Stomach (tissue), 9 donors: ENCODE results near the gene RAI1. TPM values are rescaled to one million over a fixed set of nuclear protein-coding genes. Genes with fewer than 3 reads are reported as not detected.

Experiments used
- DNase-seq, 2 donors: peaks; one replicate each; pipeline versions ENCODE4 v3.0.0 to v3.0.0-alpha.2; 2013 to 2019
- H3K27ac ChIP-seq, 5 donors: fragments of 200-600 bp in 4 of 5; sonication (generic) in 4 of 5; one replicate each; pipeline ENCODE4 v1.5.1; 2013 to 2019; ENCODE audit warnings: mild to moderate bottlenecking in 1 of 5, moderate library complexity in 1 of 5
- H3K27me3 ChIP-seq, 3 donors: fragments of 200-600 bp; sonication (generic); one replicate each; pipeline ENCODE4 v1.5.1; 2017 to 2019; ENCODE audit warnings: mixed run types in 1 of 3
- H3K36me3 ChIP-seq, 4 donors: fragments of 200-600 bp; sonication (generic); 1 replicate in 3 of 4; 2 replicates in 1 of 4; pipeline ENCODE4 v1.5.1; 2016 to 2019
- H3K4me1 ChIP-seq, 4 donors: fragments of 200-600 bp; sonication (generic); one replicate each; pipeline ENCODE4 v1.5.1; 2016 to 2019
- H3K4me3 ChIP-seq, 4 donors: fragments of 200-600 bp; sonication (generic) in 3 of 4; one replicate each; pipeline ENCODE4 v1.5.1; 2016 to 2019; ENCODE audit warnings: mild to moderate bottlenecking in 1 of 4
- H3K9me3 ChIP-seq, 4 donors: fragments of 200-600 bp; sonication (generic); one replicate each; pipeline ENCODE4 v1.5.1; 2016 to 2019
- EP300 ChIP-seq: sonication (generic); formaldehyde crosslinking; IDR thresholded peaks from one replicate; pipeline ENCODE4 v1.6.1; 2017; ENCODE audit warnings: antibody characterized with exemption
- POLR2A ChIP-seq, 4 donors: fragments of 450-650 bp; IDR thresholded peaks; one replicate each; pipeline ENCODE4 v1.6.1; 2016; ENCODE audit warnings: antibody characterized with exemption in 4 of 4, control low read depth in 2 of 4, mild to moderate bottlenecking in 1 of 4, moderate library complexity in 1 of 4
- POLR2AphosphoS5 ChIP-seq, 3 donors: sonication (generic); formaldehyde crosslinking; IDR thresholded peaks; one replicate each; pipeline ENCODE4 v1.6.1; 2016; ENCODE audit warnings: antibody characterized with exemption in 3 of 3
- WGBS, 5 donors: extraction: QIAGEN DNeasy Blood & Tissue Kit in 3 of 5; methylation state at CpG; one replicate each; pipeline versions ENCODE4 v1.1.5 to v1.1.7; 2013 to 2018; 5-methylcytosine and 5-hydroxymethylcytosine counted together
- intact Hi-C: fragments of 100-400 bp; cut with DNase I; formaldehyde crosslinking; loops from one replicate; pipeline ENCODE4 v1.15.1; 2023; ENCODE audit warnings: low total_unique reads
- polyA plus RNA-seq, 3 donors: library from polyadenylated mRNA; stranded (reverse); fragments of 200-250 nt; gene quantifications; one replicate each; pipeline ENCODE4 v1.2.3, GENCODE V29; 2013
- total RNA-seq, 5 donors: library from RNA; depleted of rRNA; stranded (reverse); fragments of >200 nt; gene quantifications; one replicate each; pipeline versions ENCODE4 v1.1.0 to v1.2.3, GENCODE V29; 2014 to 2016
- TF ChIP-seq, protein P1 (sequence below), 7 experiments: fragments of 450-650 bp in 4 of 7; fragments of 200-600 bp in 3 of 7; sonication (generic) in 3 of 7; IDR thresholded peaks; one replicate each; pipeline ENCODE4 v1.5.1; 2016 to 2019; ENCODE audit warnings: antibody characterized with exemption in 7 of 7, control low read depth in 2 of 7, mild to moderate bottlenecking in 1 of 7
- donor health status: healthy with polysubstance abuse.
- donor health status: Bipolar disorder and iron deficiency.
- donor health status: healthy.

RAI1 gene
- total and polyA plus RNA-seq, 8 donors, result 4.6 to 94.5 (median 28.3) TPM

DNA sequence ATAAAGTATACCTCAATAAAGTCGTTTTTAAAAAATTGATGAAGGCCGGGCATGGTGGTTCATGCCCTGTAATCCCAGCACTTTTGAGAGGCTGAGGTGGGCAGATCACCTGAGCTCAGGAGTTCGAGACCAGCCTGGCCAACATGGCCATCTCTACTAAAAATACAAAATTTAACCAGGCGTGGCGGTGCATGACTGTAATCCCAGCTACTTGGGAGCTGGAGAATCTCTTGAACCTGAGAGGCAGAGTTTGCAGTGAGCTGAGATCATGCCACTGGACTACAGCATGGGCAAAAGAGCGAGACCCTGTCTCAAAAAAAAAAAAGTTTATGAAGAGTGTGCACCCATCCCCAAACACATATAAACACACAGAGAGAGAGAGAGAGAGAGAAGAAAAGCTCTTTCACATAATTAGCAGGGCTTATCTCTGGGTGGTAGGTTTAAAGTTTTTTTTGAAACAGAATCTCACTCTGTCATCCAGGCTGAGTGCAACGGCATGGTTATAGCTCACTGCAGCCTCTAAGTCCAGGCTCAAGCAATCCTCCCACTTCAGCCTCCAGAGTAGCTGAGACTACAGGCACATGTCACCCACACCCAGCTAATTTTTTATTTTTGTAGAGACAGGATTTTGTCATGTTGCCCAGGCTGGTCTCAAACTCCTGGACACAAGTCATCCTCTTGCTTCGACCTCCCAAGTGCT lies 152.6 kb downstream of the RAI1 start:
- Histone ChIP-seq H3K4me3 (no peak overlapping the region), H3K27ac (peak overlapping the region in 3 of 5 donors; percentile 98 to 100 (median 98)), H3K4me1 (peaks cover 71 to 89% (median 80%) of the 10 kb centered on the region in 4 donors), H3K27me3 (no peaks in the 10 kb centered on the region), H3K9me3 (no peaks in the 10 kb centered on the region), H3K36me3 (peaks cover 0 to 4% (median 0%) of the 10 kb centered on the region in 4 donors)
- intact Hi-C loops, result no loop called here
- DNase-seq, result no peak
- TF ChIP-seq POLR2A (IDR thresholded peaks at IDR 0.05) (no peak), EP300 (no peak), POLR2AphosphoS5 (IDR thresholded peaks at IDR 0.05) (no peak)
- TF ChIP-seq, protein P1, sequence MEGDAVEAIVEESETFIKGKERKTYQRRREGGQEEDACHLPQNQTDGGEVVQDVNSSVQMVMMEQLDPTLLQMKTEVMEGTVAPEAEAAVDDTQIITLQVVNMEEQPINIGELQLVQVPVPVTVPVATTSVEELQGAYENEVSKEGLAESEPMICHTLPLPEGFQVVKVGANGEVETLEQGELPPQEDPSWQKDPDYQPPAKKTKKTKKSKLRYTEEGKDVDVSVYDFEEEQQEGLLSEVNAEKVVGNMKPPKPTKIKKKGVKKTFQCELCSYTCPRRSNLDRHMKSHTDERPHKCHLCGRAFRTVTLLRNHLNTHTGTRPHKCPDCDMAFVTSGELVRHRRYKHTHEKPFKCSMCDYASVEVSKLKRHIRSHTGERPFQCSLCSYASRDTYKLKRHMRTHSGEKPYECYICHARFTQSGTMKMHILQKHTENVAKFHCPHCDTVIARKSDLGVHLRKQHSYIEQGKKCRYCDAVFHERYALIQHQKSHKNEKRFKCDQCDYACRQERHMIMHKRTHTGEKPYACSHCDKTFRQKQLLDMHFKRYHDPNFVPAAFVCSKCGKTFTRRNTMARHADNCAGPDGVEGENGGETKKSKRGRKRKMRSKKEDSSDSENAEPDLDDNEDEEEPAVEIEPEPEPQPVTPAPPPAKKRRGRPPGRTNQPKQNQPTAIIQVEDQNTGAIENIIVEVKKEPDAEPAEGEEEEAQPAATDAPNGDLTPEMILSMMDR (IDR thresholded peaks at IDR 0.05), result no peak
- WGBS, 5 donors, result 70 to 79% (median 76%) methylated on average over 8 of the region's 8 CpGs

DNA sequence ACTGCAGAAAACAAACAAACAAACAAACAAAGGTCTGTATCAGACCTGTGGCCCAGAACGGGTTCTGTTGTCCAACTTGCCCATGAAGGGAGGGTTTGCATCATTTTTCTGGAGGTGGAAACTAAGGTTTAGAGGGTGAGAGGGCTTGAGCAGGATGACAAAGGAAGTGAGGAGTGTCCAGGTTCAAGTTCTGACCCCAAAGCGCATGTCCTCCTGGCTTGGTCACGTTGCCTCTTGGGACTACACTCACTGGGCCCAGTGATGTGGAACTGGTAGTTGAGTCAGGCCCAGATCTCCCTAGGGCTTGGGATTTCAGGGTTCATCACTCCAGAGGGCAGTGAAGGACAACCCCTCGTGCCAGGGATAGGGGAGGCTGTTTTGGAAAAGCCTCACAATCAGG lies 153.7 kb downstream of the RAI1 start:
- peaks cover 0 to 4% (median 0%) of the 10 kb centered on the region in 4 donors for H3K36me3 ChIP-seq
- H3K4me3 ChIP-seq, result peak overlapping the region in 3 of 4 donors; percentile 64 to 66 (median 66)
- H3K27me3 ChIP-seq, result no peaks in the 10 kb centered on the region
- WGBS, 5 donors, result 52 to 71% (median 56%) methylated on average over 4 of the region's 4 CpGs
- no peaks in the 10 kb centered on the region for H3K9me3 ChIP-seq
- no peak for TF ChIP-seq EP300
- TF ChIP-seq POLR2AphosphoS5 (IDR thresholded peaks at IDR 0.05), result no peak
- no peak for TF ChIP-seq POLR2A (IDR thresholded peaks at IDR 0.05)
- TF ChIP-seq, protein P1 (IDR thresholded peaks at IDR 0.05), result no peak
- DNase-seq, result no peak
- intact Hi-C loops, result no loop called here
- H3K27ac ChIP-seq, result peak overlapping the region in 4 of 5 donors; percentile 98 to 100 (median 99)
- peaks cover 75 to 90% (median 82%) of the 10 kb centered on the region in 4 donors for H3K4me1 ChIP-seq

DNA sequence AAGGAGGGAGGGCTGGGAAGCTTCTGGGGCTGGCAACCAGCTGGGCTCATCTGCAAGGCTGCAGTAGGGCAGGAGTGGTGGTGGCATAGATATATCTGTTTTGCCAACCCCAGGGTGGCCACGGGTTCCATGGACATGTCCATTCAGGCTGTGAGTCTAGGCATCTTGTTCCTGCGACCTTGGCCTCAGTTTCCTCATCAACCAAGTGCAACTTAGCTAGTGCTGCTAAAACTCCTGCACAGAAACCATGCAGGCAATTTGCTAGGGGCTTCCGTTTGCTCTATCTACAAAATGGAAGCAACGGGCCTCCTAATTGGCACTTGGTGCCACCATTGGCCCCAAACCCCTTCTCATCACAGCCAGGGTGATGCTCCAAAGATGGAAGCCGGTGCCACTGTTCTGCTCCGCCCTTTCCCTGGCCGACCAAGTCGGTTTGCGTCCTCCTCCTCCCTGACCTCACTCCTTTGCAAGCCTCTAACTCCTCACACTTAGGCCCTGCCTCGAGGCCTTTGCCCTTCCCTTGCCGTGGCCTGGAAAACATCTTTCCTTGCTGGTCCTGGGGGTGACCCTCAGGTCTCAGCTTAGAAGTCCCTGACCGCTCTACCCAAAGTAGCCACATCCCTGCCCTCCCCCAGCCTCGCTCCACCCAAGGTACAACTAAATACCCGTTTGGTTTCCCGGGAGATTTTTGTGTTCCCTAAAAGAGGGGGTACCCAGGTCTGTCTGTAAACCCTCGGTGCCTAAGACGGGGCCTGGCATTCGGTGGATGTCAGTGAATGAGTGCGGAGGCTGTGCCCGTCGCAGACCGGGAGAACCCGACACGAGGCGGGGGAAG lies 154.4 kb downstream of the RAI1 start:
- H3K27ac ChIP-seq, result peak overlapping the region; percentile 98 to 100 (median 99)
- 18 to 25% (median 24%) methylated on average over 18 to 25 of the region's 25 CpGs for WGBS, 5 donors
- H3K9me3 ChIP-seq, result no peaks in the 10 kb centered on the region
- H3K4me1 ChIP-seq, result peaks cover 73 to 89% (median 81%) of the 10 kb centered on the region in 4 donors
- intact Hi-C loops, result no loop called here
- H3K36me3 ChIP-seq, result peaks cover 0 to 4% (median 0%) of the 10 kb centered on the region in 4 donors
- TF ChIP-seq, protein P1 (IDR thresholded peaks at IDR 0.05), result no peak
- TF ChIP-seq POLR2A (IDR thresholded peaks at IDR 0.05), result no peak
- no peak for TF ChIP-seq EP300
- no peak for TF ChIP-seq POLR2AphosphoS5 (IDR thresholded peaks at IDR 0.05)
- no peaks in the 10 kb centered on the region for H3K27me3 ChIP-seq
- peak overlapping the region; percentile 64 to 85 (median 66) for H3K4me3 ChIP-seq
- no peak for DNase-seq

DNA sequence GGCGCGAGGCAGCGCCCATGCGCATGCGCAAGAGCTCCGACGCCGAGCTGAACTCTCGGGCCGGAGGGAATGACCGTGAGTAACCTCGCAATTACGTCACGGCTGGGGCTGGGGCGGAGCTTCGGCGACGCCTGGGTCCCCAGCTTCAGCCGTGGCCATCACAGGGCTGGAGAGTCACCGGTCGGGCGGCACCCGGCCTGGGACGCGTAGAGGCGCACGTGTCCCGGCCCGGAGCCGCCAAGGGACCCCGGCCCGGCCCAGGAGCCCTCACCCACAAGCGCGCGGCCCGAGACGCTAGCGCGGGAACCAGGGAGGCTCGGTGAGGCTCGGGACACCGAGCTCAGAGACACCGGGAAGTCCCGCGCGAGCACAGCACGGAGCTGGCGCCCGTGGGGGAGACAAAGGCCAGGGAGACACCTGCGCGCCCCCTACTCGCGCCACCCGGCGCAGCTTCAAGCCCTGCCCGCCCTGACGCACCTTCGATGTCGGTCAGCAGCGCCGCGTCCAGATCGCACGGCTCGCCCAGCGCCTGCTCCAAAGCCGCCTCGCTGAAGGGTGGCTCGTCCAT lies 155.1 kb downstream of the RAI1 start:
- 0% methylated on average over 3 to 69 of the region's 69 CpGs for WGBS, 5 donors
- no peak for TF ChIP-seq EP300
- TF ChIP-seq, protein P1 (IDR thresholded peaks at IDR 0.05), result no peak
- peak; percentile 98 to 100 (median 100) for TF ChIP-seq POLR2AphosphoS5 (IDR thresholded peaks at IDR 0.05)
- peak in 2 of 4 donors; percentile 93 to 94 for TF ChIP-seq POLR2A (IDR thresholded peaks at IDR 0.05)
- Histone ChIP-seq H3K27me3 (no peaks in the 10 kb centered on the region), H3K27ac (peak overlapping the region; percentile 98 to 100 (median 99)), H3K4me1 (peaks cover 71 to 89% (median 81%) of the 10 kb centered on the region in 4 donors), H3K4me3 (peak overlapping the region; percentile 64 to 85 (median 66)), H3K36me3 (peaks cover 0 to 4% (median 0%) of the 10 kb centered on the region in 4 donors), H3K9me3 (no peaks in the 10 kb centered on the region)
- DNase-seq, result peak; percentile 99
- intact Hi-C loops, result no loop called here
